ENCODE measurements around the gene PSMD8.
"Not testable (repeated sequence)": the region's sequence is repeated elsewhere in the genome, so short reads cannot be mapped to it uniquely, and the experiment has no call there.

Gene PSMD8

DNA sequence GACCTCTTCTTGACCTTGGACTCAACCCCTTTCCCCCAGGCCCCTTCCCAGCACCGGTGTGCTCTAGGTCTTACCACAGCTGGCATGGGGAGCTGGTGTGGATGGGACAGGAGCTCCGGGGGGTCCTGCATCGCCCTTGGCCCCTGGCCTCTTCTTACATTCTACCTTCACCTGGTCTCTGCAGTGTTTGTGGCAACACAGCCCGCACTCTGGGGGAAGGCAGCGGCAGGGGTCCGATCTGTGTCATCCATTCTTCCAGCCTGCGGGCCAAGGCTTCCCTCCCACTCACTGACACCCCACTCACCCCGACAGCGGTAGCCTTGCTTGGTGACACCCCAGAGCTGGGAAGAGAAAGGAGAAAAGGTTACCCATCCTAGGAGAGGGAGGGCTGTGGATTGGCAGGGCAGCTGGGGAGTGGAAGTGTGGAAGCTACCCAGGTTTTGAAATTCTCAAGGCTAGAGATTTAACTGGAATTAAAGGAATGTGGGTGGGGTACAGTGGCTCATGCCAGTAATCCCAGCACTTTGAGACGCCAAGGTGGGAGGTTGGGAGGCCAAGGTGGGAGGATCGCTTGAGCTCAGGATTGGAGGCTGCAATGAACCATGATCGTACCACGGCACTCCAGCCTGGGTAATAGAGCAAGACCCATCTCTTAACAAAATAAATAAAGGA is 36.8 kb downstream of the PSMD8 start:
- DNase-seq (ENCODE audit: low read depth, low spot score), result no peak

DNA sequence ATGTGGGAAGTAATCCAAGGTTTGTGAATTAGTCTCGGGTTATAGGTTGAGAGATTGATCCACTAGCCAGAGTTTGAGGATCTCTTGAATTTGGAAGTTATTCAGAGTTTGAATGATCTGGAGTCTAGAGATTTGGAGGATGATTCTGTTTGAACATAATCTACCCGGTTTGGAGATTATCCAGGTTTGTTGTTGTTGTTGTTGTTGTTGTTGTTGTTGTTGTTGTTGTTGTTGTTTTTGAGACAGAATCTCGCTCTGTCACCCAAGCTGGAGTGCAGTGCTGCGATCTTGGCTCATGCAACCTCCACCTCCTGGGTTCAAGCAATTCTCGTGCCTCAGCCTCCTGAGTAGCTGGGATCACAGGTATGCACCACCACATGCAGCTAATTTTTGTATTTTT is 37.5 kb downstream of the PSMD8 start:
- not testable (repeated sequence) for DNase-seq (ENCODE audit: low read depth, low spot score)

DNA sequence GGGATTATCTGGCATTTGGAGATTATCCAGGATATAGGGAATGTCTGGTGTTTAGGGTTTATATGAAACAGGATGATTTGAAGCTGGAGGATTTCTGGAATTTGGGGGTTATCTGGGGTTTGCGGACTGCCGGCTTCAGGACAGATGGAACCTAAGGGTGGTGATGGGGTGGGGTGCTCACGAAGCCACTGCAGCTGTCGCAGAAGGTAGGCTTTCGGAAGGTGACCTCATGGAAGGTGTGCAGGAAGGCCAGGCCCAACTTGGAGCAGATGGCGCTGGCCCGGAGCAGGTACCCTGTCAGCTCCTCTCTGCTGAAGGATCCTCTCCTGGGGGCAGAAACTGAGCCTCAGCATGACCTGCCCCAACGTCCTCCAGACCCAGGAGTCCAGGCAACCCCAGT is 38.1 kb downstream of the PSMD8 start:
- DNase-seq (ENCODE audit: low read depth, low spot score), result no peak

DNA sequence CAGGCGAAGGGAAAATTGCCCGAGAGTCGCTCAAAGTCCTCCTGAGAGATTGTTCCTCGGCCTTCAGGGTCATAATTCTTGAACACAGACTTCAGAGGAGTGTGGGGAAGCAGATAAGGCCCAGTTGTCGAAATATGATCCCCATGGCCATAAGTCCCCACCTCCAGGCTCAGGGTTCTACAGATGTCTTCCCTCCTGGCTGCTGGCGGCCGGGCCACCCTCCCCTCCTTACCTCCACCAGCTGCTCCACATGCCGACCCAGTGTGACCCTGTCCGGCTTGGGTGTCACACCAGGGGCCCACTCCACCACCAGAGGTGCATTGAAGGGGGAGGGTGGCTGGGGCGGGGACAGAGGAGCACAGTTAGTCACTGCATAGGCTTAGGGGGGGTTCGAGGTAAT is 38.6 kb downstream of the PSMD8 start:
- no peak for DNase-seq (ENCODE audit: low read depth, low spot score)

DNA sequence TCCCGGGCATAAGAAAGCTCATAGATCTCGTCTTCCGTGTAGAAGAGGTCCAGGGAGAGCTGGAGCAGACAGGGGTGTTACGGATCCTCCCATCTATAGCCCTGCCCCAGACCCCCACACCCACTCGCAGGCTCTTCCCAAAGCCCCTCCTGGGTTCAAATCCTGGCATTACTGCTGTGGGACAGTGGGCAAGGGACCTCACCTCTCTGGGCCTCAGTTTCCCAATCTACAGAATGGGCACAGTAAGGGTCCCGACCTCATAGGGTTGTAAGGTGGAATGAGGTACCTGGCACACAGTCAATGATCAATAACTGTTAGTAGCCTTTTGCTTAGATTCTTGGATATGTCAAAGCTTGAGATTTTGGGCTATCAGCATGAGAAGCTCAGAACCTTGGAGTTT is 39.0 kb downstream of the PSMD8 start:
- no peak for DNase-seq (ENCODE audit: low read depth, low spot score)

DNA sequence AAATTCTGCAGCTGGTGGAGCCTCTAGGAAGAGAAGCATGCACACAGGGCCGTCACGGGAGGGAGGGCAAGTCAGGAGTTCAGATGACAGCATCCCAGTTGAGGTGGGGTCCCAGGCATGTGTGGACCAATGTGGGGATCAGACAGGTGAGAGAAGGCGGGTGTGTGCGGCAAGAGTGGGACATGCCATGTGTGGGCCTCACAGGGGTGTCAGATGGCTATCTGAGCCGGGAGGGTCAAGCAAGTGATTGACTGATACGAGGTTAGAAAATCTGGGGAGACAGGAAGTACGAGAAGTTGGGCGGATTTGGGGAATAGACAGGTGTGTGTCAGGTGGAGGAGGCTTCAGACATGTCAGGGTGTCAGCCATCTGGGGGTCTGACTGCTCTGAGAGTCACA is 42.8 kb downstream of the PSMD8 start:
- no peak for DNase-seq (ENCODE audit: low read depth, low spot score)

DNA sequence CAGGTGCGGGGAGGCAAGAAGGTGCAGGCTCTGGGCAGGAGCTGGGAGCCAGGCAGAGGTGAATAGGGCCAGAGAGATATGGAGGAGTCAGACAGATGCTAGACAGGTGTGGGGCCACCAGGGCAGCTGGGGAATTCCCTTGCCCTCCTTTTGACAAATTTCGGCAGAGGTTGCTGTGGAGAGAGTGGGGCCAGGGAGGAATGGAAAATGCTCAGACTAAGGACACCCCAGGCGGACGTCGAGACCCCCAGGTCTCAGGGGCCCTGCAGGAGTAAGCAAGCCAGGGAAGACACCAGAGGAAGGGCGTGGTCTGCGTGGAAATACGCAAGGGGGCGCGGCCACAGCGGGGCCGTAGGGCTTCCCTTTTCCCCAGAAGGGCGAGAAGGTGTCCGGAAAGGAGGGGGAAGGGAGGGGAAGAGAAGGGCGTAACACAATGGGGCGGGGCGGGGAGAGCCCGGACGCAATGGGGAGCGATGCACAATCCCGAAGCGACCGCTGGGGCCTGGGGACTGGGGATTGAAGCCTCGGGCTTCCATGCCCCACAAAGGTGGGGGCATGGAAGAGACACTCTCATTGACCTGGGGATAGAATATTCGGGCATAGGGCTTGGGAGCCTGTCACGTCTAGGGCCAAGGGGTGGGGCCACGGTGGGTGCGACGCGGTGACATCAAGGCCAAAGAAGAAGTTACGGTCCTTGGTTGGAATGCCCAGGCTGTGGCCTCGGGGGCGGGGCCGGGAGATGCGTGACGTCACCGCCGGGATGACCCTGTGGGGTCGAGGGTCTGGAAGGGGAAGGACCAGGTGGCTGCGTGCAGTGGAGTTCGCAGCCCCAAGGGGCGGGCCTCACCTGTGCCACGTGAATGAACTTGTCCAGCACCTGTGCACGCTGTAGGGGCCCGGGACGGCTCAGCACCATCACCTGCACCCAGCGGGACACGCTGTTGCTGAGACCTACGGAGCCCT is 43.5 kb downstream of the PSMD8 start:
- peak; percentile 19 for DNase-seq (ENCODE audit: low read depth, low spot score)

DNA sequence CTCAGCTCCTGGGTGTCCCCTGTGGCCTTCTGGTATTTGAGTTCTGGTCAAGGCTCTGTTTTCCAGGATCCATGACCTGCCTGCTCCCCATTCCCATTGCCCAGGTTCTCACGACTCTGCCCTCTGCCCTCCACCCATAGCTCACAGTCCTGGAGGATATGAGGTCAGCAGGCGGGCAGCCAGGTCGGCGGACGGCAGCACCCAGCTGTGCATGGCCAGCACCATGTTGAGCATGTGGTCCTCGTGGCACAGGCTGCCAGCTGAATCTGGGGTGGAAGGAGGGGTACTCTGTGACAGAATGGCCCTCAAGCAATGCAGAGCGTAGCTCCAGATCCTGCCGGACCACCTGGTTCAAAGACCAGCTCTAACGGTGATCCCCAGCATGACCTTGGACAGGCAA is 46.6 kb downstream of the PSMD8 start:
- DNase-seq (ENCODE audit: low read depth, low spot score), result no peak

DNA sequence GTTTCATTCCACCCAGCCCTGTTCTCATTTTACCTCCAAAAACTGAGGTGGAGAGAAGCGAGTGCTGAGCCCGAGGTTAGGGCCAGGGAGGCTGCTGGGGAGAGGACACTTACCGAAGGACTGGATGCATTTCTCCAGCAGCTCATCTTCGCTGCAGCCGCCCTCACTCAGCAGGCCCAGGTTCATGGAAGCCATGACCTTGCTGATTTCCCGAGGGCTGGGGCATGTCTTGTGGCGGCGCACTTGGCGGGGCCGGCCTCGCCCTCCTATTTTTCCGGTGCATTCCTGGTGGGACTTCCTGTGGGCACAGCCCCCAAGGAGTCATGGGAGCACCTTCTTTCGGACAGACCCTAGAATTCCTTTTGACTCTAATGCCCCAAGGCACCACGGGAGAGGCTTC is 47.5 kb downstream of the PSMD8 start:
- DNase-seq (ENCODE audit: low read depth, low spot score), result no peak

DNA sequence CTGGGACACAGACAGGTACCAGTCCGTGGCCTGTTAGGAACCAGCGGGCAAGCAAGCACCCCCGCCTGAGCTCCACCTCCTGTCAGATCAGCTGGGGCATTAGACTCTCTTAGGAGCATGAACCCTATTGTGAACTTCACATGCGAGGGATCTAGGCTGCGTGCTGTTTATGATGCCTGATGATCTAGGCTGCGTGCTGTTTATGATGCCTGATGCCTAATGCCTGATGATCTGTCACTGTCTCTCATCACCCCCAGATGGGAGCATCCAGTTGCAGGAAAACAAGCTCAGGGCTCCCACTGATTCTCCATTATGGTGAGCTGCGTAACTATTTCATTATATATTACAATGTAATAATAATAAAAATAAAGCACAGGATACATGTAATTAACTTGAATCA is 48.1 kb downstream of the PSMD8 start:
- DNase-seq (ENCODE audit: low read depth, low spot score), result no peak

DNA sequence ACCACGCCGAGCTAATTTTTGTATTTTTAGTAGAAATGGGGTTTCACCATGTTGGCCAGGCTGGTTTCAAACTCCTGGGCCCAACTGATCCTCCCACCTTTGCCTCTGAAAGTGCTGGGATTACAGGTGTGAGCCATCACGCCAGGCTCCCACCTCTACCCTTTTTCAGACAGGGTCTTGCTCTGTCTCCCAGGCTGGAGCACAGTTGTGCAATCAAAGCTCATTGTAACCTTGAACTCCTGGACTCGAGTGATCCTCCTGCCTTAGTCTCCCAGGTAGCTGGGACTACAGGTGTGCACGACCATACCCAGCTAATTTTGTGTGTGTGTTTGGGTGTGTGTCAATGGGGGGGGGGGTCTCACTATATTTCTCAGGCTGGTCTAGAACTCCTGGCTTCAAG is 49.9 kb downstream of the PSMD8 start:
- no peak for DNase-seq (ENCODE audit: low read depth, low spot score)

DNA sequence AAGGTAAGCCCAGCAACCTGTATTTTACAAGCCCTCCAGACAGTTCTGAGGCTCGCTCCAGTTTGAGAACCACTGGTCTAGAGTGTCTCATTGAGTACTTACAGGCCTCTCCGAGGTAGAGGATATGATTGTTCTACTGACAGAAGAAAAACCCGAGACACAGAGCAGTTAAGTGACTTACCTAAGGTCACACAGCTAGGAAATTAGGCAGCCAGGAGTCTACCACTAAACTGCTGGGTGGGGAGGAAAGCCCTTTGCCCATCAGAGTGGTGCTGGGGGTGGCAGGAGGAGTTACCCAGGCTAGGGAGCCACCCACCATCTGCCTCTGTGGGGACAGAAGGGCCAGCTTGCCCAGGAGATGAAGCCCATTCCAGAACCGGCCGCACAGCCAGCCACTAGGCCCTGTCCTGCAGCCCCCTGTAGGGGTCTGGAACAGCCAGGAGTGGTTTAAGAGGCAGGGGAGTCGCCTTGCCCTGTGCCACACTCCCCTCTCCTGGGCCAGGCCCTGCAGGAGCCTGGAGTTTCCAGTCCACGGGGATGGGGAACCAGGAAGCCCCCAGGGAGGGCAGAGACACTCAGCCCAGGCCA is 50.9 kb downstream of the PSMD8 start:
- no peak for DNase-seq (ENCODE audit: low read depth, low spot score)

DNA sequence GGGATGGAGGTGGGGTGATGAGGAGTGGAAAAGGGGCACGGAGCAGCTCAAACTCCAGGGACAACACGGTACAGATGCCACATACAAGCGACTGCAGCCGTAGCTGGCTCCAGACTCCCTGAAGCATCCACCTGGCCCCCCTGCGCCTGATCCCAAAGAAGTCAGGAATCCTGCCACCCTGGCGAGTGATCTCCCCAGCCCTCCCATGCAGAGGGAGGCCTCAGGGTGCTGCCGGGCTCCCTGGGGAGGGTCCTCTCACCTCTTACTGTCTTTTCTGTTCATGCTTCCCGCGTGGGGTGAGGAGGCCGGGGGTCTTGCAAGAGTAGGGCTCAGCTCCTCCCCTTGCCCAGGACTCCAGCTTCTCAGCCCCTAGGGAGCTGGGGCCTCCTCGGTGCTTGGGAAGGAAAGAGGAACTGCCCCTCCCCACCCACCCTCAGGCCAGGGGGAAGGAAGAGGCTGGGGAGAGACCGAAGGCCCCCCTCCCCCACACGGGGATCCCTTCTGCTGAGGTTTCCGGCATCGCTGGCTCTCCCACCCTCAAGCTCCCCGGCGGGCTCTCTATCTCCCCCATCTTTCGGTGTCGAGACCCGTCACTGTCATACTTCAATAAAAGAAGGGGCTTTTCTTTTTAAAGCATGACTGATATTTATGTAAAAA is 51.6 kb downstream of the PSMD8 start, which contains the start of gene RASGRP4:
Gene RASGRP4 (minus strand): TSS at position 410 of the 657 bp plus-strand sequence. CDS start 128 bp downstream, at position 282.
- no peak for DNase-seq (ENCODE audit: low read depth, low spot score)

DNA sequence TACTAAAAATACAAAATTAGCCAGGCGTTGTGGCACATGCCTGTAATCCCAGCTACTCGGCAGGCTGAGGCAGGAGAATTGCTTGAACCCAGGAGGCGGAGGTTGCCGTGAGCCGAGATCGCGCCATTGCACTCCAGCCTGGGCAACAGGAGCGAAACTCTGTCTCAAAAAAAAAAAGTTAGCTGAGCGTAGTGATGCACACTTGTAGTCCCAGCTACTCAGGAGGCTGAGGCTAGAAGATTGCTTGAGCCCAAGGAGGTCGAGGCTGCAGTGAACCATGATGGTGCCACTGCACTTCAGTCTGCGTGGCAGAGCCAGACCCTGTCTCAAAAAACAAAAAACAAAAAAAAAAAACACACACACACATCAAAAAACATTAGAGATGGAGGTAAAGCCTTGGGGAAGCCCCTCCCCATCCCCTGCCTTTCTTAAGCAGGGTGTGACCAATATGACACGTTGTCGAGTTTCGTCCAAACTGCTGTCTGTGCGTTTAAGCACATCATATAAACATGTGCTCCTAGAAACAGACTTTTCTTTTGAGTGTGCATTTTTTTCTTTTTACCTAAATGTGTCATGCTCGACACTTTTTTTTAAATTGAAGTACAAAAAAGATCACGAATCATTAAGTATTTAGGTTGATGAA is 52.8 kb downstream of the PSMD8 start:
- not testable (repeated sequence) for DNase-seq (ENCODE audit: low read depth, low spot score)

DNA sequence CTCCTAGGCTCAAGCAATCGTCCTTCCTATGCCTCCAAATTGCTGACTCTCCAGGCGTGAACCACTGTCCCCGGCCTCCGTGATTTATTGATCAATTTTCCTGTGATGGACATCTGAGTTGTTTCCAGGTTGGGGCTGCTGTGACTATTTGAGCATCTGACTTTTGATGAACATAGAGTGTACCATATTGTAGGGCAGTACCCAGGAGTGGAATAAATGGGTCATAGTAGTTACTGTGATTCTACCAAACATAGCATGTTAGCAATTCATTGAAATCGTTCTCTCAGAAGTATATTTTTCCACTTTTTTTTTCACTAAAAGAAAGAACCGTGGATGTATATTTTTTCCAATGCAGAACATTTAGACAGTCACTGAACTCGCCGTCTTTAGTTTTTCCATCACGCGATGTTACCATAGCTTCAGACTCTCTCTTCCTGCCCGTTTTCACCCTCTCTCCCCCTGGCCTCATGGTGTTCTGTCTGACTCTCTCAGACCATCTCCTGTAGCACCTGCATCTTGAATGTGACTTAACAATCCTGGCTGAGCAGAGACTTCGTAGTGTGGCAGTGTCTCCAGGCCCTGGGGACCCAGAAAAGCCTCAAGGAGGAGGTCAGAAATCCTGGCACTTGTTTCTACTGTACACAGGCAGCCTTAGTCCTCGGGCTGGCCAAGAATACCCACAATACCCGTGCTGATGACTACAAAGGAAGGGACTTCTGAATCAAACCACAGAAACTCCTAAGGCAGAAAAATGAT is 54.9 kb downstream of the PSMD8 start:
- no peak for DNase-seq (ENCODE audit: low read depth, low spot score)

DNA sequence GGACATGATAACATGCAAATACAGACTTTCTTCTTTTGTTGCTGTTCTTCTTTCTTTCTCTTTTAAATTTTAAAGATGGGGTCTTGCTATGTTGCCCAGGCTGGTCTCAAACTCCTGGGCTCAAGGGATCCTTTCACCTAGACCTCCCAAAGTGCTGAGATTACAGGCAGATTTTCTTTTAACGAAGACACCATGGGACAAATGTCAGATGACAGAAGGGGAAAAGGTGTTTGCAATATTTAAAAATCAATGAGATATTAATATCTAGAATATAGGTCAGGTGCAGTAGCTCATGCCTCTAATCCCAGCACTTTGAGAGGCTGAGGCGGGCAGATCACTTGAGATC is 55.4 kb downstream of the PSMD8 start:
- no peak for DNase-seq (ENCODE audit: low read depth, low spot score)

DNA sequence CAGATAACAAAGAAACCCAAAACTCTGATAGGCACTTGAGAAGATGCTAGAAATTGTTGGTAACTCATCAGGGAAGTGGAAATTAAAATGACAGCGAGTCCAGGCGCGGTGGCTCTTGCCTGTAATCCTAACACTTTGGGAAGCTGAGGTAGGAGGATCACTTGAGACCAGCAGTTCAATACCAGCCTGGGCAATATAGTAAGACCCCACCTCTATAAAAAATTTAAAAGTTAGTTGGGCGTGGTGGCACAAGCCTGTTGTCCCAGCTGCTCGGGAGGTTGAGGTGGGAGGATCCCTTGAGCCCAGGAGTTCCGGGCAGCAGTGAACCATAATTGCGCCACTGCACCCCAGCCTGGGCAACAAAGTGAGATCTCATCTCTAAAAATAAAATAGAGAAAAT is 56.6 kb downstream of the PSMD8 start:
- DNase-seq (ENCODE audit: low read depth, low spot score), result no peak

DNA sequence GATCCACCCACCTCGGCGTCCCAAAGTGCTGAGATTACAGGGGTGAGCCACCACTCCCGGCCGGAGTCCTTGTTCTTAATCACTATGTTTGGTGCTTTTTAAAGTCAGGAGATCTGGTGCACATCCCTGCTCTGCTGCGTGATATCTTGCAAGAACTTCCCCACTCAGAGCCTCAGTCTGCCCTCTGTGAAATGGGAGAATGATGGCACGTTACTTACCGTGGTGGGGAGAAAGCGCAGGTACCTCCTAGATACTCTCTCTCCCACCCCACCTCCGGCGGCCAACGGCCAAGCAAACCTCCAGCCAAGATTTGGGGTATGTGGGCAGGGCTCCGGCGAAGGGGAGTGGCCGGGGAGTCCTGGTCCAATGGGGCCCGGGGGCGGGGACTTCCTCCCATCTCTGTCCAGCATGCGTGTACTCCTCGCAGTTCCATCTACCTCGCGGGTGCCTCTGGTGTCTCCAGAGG is 58.9 kb downstream of the PSMD8 start, which contains the start of gene RYR1:
Gene RYR1 (plus strand): TSS at position 424 of the 466 bp plus-strand sequence. CDS start 139 bp downstream, outside the sequence.
- DNase-seq (ENCODE audit: low read depth, low spot score), result peak; percentile 24
